Suprapubic skin (tissue), 4 donors: ENCODE measurements around the gene TOR1A.

Source experiments
- CTCF ChIP-seq, 2 donors: fragments of 200-600 bp in 1 of 2; fragments of 450-650 bp in 1 of 2; sonication (generic) in 1 of 2; IDR thresholded peaks; one replicate each; pipeline ENCODE4 v1.5.1; 2016 to 2019; ENCODE audit warnings: antibody characterized with exemption in 2 of 2, mild to moderate bottlenecking in 1 of 2, moderate library complexity in 1 of 2
- EP300 ChIP-seq: sonication (generic); formaldehyde crosslinking; IDR thresholded peaks from one replicate; pipeline ENCODE4 v1.6.1; 2017; ENCODE audit warnings: antibody characterized with exemption
- POLR2A ChIP-seq, 2 donors: fragments of 450-650 bp; IDR thresholded peaks; one replicate each; pipeline ENCODE4 v1.6.1; 2017; ENCODE audit warnings: antibody characterized with exemption in 2 of 2, mild to moderate bottlenecking in 2 of 2, moderate library complexity in 2 of 2
- POLR2AphosphoS5 ChIP-seq, 3 donors: sonication (generic); formaldehyde crosslinking; IDR thresholded peaks; one replicate each; pipeline ENCODE4 v1.6.1; 2017; ENCODE audit warnings: antibody characterized with exemption in 3 of 3

DNA sequence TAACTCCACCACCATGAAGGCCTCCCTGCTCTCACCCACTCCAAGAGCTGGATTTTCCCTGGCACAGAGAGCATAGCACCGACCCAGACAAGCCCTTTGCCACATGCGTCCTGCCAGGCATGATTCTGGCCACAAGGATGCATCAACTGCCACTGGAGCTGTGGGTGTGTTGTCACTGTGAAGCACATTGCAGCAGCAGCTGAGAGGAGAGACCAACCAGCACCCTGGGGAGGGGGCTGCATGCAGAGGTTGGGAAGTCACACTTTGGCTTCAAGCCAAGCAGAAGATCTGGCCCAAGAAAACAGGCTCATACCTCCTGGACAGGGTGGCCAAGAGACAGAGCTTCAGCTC, 48.5 kb downstream of the TOR1A start:
- no peak for TF ChIP-seq CTCF (IDR thresholded peaks at IDR 0.05)
- TF ChIP-seq POLR2A (IDR thresholded peaks at IDR 0.05) = no peak
- TF ChIP-seq POLR2AphosphoS5 (IDR thresholded peaks at IDR 0.05) = no peak
- no peak for TF ChIP-seq EP300
